HG02678 (cell line): ENCODE data around the gene FAM13B.
"Not testable (repeated sequence)": the region's sequence is repeated elsewhere in the genome, so short reads cannot be mapped to it uniquely, and the experiment has no call there.

Source experiments
- ATAC-seq: cut with Tn5 transposase; IDR thresholded peaks from one replicate; pipeline ENCODE4 v1.9.1; 2021; ENCODE audit warnings: mild to moderate bottlenecking, moderate library complexity; ENCODE audit not compliant: unreplicated experiment

FAM13B gene

GRCh38 chr5:138032572-138033385, at the start of gene FAM13B:
Gene FAM13B, minus strand, starts transcription at chr5:138033079. Its CDS starts 13,968 bp downstream, at chr5:138019111.
- ATAC-seq, result peak; percentile 63

- no peak for ATAC-seq
Observed at GRCh38 chr5:138082033-138082432, 49.2 kb upstream of the FAM13B start.

DNA sequence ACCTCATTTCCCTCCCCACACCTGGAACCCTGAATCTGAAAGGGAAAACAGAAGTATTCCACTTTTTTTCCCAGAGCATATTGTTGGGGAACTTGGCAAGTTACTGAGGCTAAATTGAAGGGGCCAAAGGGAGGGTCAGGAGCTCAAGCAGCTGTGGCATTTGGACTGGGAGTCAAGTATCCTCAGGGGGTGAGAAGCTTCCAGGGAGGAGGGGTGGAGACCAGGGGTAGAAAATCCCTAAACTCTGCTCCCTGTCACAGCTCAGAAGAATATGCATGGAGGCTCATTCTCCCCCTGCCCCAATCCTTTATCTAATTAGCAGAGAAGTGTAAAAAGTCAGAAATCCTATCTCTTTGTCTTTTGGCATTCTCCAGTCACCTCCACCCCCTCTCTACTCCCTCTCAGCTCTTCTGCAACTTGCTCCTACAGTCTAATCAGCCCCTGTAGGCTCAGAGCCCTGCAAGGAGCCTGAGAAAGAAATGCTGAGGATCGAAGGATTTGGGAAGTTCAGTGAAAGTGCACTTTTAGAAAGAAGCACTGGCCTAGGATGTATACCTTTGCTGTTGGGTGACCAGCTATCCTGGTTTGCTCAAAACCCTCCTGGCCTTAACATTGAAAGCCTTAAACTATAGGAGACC, 45.2 kb upstream of the FAM13B start:
- ATAC-seq, result no peak

- no peak for ATAC-seq
Observed at GRCh38 chr5:138077064-138077696, 44.3 kb upstream of the FAM13B start.

GRCh38 chr5:138070026-138070425, 37.1 kb upstream of the FAM13B start:
- not testable (repeated sequence) for ATAC-seq

GRCh38 chr5:138068742-138069600, 36.1 kb upstream of the FAM13B start:
- no peak for ATAC-seq

- ATAC-seq, result no peak
Observed at GRCh38 chr5:138067945-138068344, 35.1 kb upstream of the FAM13B start.

DNA sequence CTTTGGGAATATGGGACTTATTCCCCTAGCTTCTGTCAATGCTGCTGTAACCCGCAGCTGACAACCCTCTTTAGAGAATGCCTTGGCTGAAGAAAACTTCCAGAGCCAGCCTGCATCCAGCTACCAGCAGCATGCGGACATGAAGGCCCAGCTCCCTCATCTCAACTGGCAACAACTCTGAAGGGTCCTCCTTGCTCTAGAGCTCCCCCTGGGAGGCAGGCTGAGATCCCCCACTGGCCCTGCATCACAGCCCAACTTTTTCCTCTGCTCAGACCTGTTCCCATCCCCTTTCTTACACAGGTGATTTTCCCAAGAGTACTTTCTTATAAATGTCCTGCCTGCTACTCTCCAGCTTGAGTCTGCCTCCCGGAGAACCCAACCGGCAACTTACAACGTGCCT, 32.2 kb upstream of the FAM13B start:
- no peak for ATAC-seq

DNA sequence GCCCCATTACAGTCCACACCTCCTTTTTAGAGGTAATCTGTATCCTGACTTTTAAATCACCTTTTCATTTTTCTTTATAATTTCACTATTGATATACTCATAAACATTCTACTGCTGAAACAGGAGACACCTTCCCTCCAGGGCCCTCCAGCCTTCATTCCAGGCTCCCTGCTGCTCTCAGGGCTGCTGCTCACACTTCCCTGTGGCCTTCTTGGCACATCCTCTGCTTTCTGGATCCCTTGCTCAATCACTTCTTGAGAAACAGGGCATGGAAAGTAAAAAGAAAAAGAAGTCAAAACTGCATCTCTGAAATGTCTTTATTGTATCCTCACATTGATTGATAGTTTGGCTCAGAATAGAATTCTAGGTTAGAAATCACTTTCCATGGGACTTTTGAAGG, 31.6 kb upstream of the FAM13B start:
- no peak for ATAC-seq

GRCh38 chr5:138054847-138055558, 22.1 kb upstream of the FAM13B start:
- ATAC-seq, result no peak

DNA sequence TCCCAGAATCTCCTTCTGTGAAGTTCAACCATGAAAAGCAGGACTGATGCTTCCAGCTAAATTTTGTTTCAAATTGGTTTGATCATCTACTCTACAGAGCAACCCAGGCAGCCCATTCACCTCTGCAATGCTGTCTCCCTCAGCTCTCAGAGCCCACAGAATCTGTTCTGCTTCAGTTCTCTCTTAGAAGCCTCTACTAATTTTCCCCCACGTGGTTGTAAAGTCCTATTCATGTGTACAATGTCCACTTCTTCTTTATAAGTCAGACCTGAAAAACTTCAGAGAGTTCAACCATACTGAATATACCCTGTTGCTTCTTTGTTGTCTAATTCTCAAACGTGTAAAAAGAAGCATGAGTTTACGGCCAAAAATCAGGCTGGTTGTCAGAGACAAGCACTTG, 21.3 kb upstream of the FAM13B start:
- no peak for ATAC-seq

GRCh38 chr5:138053554-138053953, 20.7 kb upstream of the FAM13B start:
- ATAC-seq, result no peak

DNA sequence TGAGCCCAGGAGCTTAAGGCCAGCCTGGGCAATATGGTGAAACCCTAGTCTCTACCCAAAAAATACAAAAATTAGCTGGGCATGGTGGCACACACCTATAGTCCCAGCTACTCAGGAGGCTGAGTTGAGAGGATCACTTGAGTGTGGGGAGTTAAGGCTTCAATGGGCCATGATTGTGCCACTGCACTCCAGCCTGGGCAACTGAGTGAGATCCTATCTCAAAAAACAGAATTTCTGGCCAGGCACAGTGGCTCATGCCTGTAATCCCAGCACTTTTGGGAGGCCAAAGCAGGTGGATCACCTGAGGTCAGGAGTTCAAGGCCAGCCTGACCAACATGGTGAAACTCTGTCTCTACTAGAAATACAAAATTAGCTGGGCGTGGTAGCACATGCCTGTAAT, 19.8 kb upstream of the FAM13B start:
- ATAC-seq, result not testable (repeated sequence)

GRCh38 chr5:138051441-138052296, 18.8 kb upstream of the FAM13B start:
- no peak for ATAC-seq

GRCh38 chr5:138045283-138045682, 12.4 kb upstream of the FAM13B start:
- not testable (repeated sequence) for ATAC-seq

DNA sequence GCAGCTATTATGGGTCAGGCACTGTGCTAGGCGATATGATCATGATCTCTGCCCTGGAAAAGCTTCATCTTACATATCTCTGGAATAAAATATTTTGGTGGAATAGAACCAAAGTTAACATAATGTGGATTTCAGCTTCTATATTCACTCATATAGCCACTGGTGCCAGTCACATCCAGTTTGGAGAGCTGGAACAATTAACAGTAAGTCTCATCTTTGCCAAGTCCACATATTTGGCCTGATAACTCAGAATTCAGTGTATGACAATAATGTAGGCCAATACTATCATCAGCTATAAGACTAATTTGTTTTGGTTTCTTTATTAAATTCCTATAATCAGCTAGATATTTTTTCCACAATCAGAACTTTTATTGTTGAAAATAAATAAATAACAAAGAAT, 5.9 kb upstream of the FAM13B start:
- ATAC-seq, result no peak

- ATAC-seq, result no peak
Observed at GRCh38 chr5:138037907-138038633, 5.2 kb upstream of the FAM13B start.

DNA sequence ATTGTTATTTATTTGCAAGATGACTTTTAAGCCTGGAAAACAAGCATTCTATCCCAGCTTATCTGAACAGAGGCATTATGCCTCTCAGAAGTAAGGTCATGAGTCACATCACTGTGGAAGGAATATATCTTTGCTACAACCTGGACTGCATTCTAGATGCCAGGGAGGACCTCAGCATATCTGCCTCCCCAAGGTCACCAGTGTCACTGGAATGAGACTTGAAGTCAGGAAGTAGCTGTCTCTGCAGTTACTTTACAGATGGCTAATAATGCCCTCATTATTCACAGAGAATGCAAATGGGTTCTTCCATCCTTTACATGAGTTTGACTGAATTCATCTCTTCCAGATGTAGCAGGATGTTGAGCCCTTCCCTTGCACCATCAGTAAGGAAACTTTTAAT, 4.4 kb upstream of the FAM13B start:
- no peak for ATAC-seq
